ENCODE results near the gene C5orf15.

DNA sequence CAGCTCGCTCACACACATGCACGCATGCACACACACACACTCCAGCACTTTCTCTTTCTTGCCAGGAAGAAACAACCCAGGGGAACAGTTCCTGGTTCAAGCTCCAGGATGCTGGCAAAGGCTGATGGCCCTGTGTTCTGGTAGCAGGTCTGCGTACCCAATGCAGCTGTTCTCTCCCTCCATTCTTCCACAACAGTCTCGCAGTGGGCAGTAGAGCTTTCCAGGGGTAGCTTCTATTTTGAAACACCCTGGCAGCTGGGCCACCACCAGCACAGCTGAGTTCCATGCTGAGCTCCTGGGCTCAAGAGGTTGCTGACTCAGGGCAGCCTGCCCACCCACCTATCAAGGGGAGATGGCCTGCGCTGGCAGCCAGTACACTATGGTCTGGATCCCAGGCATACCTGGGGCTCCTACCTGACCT, 31.7 kb upstream of the C5orf15 start:
- no peak for TF ChIP-seq POLR2A (IDR thresholded peaks at IDR 0.05)
- TF ChIP-seq CTCF (IDR thresholded peaks at IDR 0.05), result no peak
- TF ChIP-seq POLR2AphosphoS5 (IDR thresholded peaks at IDR 0.05), result no peak
- no peak for TF ChIP-seq EP300 (IDR thresholded peaks at IDR 0.05)
